Endometrial microvascular endothelial cells (primary cell): ENCODE data around the gene MAP4K3. TPM values are rescaled to one million over a fixed set of nuclear protein-coding genes. Genes with fewer than 3 reads are reported as not detected.
"Not testable (repeated sequence)": the region's sequence is repeated elsewhere in the genome, so short reads cannot be mapped to it uniquely, and the experiment has no call there.

Source experiments
- in situ Hi-C: cut with HindIII; loops from 2 replicates; pipeline ENCODE4 v1.10.0; 2017; ENCODE audit warnings: low sequenced_read_pairs, low pct_unique_long_range_greater_than_20kb; ENCODE audit errors: inconsistent ontology term
- total RNA-seq: library from RNA; depleted of rRNA; stranded (reverse); fragments of >200 nt; gene quantifications from one replicate; pipeline ENCODE4 v1.2.3, GENCODE V29; 2015; ENCODE audit errors: inconsistent ontology term

MAP4K3 gene
- total RNA-seq, 1 donor from 2014 or later, result 12.4 TPM

DNA sequence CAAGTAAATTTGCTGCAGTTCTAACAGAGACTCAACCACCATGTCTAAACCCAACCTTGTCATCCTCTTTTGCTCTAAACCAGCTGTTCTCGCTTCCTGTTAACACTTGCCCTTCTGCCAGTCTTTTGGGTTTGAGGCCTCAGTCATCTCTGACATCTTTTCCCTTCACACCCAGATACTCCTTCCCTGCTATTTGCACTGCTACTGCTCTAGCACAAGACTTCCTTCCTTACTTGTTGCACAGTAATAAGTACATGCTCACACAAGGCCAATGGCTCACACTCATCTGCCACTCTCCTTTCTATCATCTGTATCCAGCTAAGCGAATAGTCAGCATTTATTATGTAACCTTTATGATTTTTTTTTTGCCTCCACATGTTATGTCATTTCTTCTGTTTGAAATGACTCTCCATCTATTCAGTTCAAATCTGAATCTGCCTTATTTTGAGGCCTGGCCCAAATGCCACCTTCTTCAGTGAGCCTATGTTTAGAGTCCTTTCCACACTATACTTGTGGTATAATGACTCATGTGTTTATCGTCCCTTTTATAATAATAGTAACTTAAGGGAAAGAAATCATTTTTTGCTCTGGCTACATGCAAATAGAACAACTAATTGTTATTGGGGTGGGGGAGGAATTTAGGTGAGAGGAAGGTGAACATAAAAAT lies 170.8 kb downstream of the MAP4K3 start:
- in situ Hi-C loops, result no loop called here

DNA sequence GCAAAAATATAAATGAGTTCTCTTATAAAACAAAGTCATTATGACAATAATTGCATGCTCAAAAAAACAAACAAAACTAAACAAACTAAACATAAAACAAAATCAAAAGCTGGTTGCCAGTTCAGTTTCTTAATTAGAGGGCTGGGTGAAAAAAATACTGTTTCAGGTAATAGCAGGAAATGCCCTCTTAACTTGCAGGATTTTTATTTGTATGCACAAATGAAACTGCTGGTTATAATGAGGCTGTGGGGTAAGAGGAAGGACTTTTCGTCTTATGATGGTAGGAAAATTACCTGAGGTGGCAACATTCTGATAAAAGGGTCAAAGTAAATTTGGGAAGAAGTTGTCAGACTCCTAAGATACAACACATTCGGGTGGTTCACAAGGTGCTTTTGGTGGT lies 171.8 kb downstream of the MAP4K3 start:
- in situ Hi-C loops, result no loop called here

DNA sequence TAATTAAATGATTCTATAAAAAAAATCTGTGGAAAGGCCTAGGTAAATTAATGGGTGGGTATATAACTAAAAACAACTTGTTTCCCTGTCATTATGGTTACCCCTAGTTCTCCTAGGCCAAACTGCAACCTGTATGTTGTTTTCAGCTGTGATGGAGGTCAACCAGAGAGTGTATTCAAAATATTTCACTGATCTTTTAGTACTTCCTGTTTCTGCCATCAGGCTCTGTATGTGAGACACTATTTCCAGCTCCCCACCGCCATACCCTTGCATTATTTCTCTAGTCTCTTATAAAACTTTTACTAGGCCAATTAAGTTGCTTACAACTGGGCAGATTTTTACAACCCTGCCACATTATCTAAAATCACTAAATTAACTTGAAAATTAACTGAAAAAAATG lies 172.4 kb downstream of the MAP4K3 start:
- in situ Hi-C loops, result no loop called here

DNA sequence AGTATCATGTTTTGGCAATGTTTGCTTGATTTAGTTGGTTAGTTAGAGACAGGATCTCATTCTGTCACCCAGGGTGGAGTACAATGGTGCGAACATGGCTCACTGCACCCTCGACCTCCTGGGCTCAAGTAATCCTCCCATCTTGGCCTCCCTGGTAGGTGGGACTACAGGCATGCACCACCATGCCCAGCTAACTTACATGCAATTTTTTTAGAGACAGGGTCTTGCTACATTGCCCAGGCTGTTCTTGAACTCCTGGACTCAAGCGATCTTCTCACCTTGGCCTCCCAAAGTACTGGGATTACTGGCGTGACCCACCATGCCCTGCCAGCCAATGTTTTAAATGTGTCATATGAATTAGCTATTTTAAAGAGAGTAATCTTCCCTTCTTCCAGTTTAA lies 177.0 kb downstream of the MAP4K3 start:
- in situ Hi-C loops, result no loop called here

DNA sequence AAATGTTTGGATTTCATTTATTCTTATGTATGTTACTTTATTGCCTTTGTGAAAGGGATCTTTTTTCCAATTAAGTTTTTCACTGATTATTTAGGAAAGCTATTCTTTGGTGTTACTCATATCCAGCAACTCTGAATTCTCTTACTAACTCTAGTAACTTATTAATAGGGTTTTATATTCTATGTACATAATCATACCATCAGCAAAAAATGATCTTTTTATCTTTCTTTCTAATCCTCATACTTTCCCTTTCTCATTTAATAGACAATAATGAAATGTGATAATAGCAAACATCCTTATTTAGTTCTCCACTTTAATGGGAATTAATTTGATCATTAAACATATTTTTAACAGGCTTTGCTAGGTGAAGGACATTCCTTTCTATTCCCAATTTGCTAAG lies 181.0 kb downstream of the MAP4K3 start:
- in situ Hi-C loops, result no loop called here

DNA sequence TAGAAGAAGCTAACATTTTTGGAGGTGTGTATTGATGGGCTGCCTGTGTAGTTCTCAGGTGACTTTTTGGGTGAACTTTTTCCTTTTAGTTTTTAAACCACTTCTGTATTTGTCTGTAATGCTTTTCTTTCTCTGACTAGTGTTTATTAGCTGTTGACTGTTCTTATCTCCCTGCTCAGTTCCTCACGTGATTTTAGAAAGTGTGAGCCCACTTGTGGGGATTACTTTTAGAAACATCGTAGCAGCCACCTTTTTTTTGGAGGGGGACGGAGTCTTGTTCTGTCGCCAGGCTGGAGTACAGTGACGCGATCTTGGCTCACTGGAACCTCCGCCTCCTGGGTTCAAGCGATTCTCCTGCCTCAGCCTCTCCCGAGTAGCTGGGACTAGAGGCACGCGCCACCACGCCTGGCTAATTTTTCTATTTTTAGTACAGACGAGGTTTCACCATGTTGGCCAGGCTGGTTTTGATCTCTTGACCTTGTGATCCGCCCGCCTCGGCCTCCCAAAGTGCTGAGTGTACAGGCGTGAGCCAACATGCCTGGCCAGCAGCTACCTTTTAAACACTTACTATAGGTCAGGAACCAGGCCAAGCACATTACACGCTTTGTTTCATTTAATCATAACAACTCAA lies 184.1 kb downstream of the MAP4K3 start:
- in situ Hi-C loops, result no loop called here

DNA sequence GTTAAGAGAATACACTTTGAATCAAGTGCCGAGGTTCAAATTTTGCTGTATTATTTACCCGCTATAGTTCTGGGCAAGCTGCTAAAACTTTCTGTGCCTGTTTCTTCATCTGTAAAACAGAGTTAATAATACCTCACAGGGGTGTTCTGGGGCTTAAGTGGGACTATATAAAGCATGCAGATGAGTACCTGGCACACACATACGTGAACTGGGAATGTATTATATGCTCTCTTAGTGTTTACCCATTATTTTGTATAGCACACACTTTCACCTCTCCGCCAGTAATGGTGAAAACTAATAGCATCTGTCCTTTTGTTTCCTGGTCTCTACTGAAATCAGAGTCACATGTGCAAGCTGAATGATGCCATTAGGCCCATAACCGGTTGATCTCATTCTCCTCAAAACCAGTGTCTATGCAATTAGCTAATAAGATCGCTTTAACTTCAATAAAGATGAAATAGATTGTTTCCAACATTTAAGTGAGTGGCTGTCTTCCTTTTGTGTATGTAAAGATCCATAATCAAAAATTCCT lies 189.5 kb downstream of the MAP4K3 start:
- in situ Hi-C loops, result no loop called here

DNA sequence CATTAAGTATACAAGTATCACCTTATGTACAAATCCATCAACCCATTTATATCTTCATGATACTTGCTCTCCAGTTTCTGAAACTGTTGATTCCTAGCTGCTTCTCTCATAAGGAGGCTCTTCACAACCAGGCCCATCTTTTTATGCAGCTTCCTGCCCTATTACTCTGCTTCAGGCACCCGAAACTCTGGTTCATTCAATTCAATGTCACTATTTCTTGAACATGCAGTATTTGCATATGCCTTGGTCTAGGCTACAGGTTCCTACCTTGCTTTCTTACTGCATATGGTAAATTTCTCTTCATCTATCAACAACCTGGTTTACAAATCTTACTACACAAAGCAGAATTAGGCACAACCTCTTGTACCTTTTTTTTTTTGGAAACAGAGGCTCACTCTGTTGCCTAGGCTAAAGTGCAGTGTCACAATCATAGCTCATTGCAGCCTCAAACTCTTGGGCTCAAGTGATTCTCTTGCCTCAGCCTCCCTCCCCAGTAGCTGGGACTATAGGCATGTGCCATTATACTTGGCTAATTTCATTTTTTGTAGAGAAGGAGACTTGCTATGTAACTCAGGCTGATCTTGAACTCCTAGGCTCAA lies 190.6 kb downstream of the MAP4K3 start:
- in situ Hi-C loops, result no loop called here

DNA sequence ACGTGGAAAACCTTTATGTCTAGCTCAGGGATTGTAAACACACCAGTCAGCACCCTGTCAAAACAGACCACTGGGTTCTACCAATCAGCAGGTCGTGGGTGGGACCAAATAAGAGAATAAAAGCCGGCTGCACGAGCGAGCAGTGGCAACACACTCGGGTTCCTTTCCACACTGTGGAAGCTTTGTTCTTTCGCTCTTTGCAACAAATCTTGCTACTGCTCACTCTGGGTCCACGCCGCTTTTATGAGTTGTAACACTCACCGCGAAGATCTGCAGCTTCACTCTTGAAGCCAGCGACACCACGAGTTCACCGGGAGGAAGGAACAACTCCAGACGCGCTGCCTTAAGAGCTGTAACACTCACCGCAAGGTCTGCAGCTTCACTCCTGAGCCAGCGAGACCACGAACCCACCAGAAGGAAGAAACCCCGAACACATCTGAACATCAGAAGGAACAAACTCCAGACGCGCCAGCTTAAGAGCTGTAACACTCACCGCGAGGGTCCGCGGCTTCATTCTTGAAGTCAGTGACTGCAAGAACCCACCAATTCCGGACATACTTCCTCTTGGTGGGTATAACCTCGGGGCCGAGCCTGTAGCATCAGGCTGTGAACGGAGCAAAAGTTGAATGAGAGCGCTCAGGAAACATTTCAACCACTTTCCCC lies 192.0 kb downstream of the MAP4K3 start:
- in situ Hi-C loops, result not testable (repeated sequence)

DNA sequence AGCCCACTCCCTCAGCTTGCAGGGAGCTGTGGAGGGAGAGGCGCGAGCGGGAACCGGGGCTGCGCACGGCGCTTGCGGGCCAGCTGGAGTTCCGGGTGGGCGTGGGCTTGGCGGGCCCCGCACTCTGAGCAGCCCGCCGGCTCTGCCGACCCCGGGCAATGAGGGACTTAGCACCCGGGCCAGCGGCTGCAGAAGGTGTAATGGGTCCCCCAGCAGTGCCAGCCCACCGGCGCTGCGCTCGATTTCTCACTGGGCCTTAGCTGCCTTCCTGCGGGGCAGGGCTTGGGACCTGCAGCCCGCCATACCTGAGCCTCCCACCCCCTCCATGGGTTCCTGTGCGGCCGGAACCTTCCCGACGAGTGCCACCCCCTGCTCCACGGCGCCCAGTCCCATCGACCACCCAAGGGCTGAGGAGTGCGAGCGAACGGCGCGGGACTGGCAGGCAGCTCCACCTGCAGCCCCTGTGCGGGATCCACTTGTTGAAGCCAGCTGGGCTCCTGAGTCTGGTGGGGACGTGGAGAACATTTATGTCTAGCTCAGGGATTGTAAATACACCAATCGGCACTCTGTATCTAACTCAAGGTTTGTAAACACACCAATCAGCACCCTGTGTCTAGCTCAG lies 192.7 kb downstream of the MAP4K3 start:
- in situ Hi-C loops, result not testable (repeated sequence)

DNA sequence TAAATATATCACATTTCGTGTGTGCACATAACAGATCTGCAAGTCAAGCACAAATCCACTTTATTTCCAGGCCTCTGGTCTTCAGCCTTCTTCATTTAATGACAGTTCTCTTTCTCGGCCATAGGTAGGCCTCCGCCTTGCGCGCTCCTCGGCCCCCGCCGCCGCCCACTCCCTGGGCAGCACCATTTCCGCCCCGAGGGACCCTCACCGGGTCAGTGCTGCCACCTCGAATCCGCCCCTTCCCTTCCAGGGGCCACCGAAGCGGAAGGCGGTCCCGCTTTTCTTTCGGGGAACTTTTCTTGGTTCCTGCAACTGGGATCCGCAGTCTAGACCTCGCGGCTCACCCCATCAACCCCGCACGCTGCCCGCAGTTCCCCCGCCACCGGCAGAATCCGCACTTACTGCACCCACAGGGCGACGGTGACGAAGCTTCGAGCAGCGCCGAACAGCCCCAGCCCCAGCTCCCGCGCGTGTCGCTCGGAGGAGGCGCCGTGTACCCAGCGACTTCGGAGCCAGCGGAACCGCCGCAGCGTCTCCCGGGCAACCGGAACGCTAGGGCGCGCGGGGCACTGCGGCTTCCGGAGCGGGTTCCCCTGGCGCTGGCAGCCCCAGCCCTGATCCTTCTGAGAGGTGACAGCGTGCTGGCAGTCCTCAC lies 193.5 kb downstream of the MAP4K3 start, which contains the start of gene CDKL4:
Gene CDKL4, minus strand, starts transcription at position 502 of the 655 bp plus-strand sequence.
- in situ Hi-C loops, result no loop called here

DNA sequence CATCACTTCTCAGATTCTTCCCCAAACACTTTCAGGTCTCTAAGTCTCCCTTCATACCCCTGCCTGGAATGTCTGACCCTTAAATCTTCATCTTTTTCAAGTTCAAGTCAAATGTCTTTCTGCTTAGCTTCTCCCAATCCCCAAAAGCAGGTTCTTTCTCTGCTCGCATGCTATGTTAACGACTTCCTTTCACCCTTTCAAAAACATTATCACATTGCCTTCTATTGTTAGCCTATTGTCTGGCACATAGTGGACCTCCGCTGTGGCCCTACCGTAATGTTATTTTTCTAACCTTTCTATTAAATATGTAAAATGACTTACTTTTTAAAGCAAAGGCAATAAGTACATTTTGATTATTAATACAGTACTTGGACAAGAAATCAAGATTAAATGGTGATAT lies 195.5 kb downstream of the MAP4K3 start:
- in situ Hi-C loops, result no loop called here

DNA sequence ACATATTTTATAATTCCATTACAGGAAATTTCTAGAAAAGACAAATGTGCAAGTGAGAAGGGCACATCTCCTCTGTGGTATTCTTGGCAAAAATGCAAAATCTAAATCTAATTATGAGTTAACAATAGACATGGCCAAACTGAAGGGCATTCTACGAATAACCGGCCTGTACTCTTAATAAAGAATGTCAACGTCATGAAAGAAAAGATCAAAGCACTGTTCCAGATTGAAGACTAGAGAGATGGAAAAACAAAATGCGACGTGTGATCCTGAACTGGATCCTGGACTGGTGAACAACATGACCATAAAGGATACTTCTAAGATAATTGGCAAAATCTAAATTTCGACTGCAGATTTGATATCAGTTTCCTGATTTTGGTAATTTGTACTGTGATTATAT lies 196.3 kb downstream of the MAP4K3 start:
- in situ Hi-C loops, result no loop called here

DNA sequence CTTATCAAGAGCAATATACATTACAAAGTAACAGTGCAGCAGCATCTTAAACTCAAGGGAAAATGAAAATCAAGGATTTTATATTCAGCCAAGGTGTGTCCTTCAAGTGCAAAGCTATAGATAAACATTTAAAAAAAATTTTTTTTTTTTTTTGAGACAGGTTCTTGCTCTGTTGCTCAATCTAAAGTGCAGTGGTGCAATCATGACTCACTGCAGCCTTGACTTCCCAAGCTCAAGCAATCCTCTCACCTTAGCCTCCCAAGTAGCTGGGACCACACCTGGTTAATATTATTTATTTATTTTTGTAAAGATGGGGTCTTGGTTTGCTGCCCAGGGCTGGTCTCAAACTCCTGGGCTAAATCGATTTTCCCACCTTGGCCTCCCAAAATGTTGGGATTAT lies 202.3 kb downstream of the MAP4K3 start:
- in situ Hi-C loops, result no loop called here

DNA sequence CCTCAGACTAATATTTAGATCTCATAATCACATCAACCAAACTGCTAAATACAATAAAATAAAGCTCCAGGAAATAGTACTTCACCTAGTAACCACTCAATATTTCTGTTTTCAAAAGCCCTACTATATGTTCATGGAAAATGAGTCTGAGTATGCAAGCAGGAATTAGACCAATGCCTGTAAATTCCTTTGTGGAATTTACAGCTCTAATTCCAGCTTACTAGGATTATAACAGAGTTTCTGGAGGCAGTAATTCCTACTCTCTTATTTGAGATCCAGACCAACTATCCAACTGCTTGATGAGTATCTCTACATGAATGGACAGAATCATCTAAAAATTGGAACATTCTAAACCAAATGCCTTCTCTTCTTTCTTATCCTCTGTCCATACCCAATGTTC lies 204.9 kb downstream of the MAP4K3 start:
- in situ Hi-C loops, result no loop called here

DNA sequence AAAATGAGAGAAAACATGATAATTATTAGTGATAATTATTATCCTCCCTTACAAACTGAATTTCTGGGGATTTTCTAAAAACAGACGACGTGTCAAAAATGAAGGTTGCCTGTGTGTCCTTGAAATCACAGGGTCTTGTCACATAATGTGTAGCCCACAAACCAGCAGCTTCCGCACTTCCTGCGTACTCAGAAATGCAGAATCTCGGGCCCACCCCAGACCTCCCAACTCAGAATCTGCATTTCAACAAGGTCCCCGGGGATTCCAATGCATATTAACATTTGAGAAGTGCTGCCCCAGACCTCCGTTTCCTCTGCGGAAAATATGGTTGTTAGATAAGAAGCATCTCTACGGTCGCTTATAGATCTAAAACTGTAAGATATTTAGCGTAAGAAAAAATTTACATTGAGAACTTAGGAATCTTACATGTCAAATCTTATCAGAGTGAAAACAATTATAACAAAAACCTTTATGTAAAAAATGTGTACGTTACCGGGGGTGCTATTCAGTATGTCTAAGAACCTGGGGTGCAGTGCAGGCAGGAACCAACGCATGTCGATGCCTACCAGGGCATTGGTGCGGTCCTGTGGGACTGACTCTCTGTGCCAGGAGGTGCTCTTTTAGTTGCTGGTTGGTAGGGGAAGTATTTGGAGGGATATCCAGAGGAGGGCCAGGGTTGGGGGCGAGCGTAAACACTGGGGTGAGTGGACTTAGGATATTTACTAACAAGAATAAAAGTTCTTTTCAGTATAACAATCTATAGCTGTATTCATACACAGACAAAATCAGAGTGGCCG lies 208.5 kb downstream of the MAP4K3 start:
- in situ Hi-C loops, result no loop called here

DNA sequence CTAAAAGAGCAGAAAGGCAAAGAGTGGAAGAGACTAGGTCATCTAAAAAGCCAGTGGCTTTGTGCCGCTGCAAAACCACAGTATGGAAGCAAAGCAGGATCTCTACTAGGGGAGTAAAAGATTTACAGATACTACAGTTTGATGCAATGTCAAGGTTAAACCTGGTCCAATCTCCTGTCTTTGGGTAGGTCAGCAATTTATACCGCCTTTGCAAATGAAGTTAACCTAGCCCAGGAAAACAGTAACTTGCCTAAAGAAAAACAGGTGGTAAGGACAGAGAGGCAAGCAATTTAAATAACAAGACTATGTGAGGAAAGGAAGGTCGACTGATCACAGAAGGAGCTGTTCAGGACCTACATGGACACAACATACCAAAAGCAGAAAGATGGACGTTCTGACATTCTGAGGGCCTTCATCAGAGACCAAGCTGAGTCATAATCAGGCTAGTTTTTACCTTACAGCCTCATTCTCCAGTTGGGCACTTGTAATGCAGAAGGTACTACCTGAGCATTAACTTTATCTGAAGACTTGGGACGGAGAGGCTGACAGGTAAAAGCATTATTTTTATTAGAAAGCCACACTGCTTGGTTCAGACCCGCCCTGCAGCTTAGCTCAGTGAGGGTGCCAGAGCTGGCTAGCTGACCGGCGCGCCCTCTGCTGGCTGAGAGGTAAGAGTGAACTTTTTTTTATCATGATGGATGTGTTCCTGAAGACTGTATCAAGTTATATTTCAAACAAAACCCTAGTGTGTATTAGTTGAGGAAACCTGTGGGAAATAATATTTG lies 209.3 kb downstream of the MAP4K3 start:
- in situ Hi-C loops, result no loop called here
